Ovary (tissue), 3 donors: ENCODE results near the gene IGF1R.

Experiments
- EP300 ChIP-seq: sonication (generic); formaldehyde crosslinking; IDR thresholded peaks from one replicate; pipeline ENCODE4 v1.6.1; 2017; ENCODE audit warnings: antibody characterized with exemption
- POLR2A ChIP-seq: fragments of 450-650 bp; IDR thresholded peaks from one replicate; pipeline ENCODE4 v1.6.1; 2017; ENCODE audit warnings: antibody characterized with exemption, mild to moderate bottlenecking, moderate library complexity
- TF ChIP-seq, protein P1 (sequence below), 3 donors: fragments of 450-650 bp in 2 of 3; fragments of 200-600 bp in 1 of 3; IDR thresholded peaks; one replicate each; pipeline versions ENCODE4 v1.5.1 to v1.8.0; 2016 to 2022; ENCODE audit warnings: antibody characterized with exemption in 3 of 3, mild to moderate bottlenecking in 1 of 3
- donor health status: DM: no; HTN: no; CAD: no.

DNA sequence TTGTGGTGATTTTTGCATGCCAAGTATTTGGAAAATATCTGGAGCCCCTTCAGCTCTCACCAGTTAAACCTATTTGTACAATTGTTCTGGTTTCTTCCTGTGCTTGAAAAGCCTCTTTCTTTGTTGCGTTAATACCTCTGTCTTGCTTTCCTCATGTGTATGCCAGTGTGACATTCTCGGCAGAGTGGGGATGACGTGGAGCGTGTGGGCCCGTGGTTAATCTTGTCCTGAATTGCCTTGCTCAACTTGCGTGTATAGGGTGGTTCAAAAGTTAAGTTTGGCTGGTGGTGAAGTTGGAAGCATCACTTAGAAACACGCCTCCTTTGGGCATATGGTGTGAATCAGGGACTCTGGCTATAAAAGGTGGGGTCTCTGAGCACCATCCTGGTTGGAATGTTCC lies 67.1 kb downstream of the IGF1R start:
- TF ChIP-seq EP300: no peak
- TF ChIP-seq, protein P1, sequence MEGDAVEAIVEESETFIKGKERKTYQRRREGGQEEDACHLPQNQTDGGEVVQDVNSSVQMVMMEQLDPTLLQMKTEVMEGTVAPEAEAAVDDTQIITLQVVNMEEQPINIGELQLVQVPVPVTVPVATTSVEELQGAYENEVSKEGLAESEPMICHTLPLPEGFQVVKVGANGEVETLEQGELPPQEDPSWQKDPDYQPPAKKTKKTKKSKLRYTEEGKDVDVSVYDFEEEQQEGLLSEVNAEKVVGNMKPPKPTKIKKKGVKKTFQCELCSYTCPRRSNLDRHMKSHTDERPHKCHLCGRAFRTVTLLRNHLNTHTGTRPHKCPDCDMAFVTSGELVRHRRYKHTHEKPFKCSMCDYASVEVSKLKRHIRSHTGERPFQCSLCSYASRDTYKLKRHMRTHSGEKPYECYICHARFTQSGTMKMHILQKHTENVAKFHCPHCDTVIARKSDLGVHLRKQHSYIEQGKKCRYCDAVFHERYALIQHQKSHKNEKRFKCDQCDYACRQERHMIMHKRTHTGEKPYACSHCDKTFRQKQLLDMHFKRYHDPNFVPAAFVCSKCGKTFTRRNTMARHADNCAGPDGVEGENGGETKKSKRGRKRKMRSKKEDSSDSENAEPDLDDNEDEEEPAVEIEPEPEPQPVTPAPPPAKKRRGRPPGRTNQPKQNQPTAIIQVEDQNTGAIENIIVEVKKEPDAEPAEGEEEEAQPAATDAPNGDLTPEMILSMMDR (IDR thresholded peaks at IDR 0.05): no peak
- TF ChIP-seq POLR2A: no peak
